Stimulated activated CD4-positive, alpha-beta T cell treated with anti-CD3 and anti-CD28 coated beads, Interleukin-15, amount 100 ng/mL, for 48 hours (primary cell): Measurements from ENCODE around the gene IFRD2.

Experiments
- DNase-seq, 2 donors: peaks; one replicate each; pipeline ENCODE4 v3.0.0-alpha.2; 2020; ENCODE audit warnings: low read depth in 2 of 2

Gene IFRD2

DNA sequence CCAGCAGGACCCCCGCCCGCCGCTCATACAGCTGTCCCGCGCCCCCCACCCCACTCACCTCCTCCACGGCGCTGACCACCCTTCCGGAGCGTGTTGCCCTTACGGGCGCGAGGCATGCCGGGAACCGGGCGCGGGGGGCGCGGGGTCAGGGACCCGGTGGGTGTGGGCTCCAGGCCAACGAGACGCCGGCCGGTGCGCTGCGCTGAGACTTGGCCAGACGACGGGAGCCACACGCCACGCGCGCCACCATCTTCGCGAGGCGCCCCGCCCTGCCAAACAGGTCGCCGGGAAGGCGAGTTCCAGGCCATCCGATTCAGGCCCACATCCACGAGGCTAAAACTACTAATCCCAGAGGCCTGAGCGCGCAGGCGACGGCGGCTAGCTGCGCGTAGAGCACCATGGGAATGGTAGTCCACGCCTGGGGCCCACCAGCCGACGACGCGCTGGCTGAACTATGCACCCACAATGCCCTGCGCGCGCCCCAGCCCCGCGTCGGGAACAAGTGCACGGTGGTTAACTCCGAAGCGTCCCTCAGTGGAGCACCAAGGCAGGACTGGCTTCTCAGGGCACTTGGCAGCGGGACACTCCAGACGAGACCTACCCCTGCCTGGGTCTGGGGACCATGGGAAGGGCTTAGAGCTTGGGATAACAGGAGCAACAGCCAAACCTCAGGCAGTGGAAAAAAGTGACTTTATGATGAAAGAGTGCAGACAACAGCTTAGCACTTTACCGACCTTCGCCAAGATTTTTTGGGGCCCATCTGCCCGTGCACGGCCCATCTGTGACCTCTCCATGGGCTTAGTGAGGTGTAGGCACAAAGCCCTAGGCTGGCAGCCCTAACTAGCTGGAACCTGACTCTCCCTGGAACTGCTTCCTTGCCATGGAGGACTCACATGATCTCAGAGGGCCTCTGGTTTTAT lies at the start of gene IFRD2:
Gene IFRD2, minus strand, starts transcription at position 271 of the 920 bp plus-strand sequence. Its CDS starts 155 bp downstream, at position 116.
- DNase-seq = peak; percentile 94 to 95

GRCh38 chr3:50341537-50341936 lies 49.3 kb upstream of the IFRD2 start:
- no peak for DNase-seq

- DNase-seq = peak in 1 of 2 donors; percentile 65
Measured at GRCh38 chr3:50340448-50341329, 48.5 kb upstream of the IFRD2 start, which contains the start of gene RASSF1. TSS of gene RASSF1 (minus strand) at chr3:50340836. CDS start at chr3:50340805, 31 bp downstream.

DNA sequence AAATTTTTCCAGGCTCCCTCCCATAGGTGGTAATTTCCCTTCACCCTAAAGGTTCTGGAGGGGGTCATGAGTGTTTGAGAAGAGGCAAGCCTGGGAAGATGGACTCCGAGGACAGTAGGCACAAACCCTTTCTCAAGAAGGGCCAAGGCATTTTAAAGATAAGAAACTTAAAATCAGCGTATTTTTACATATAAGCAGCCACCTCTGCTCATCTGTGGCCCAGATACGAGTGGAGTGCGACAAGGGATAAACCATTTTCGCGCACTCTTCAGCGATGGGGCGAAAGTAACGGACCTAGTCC lies 47.9 kb upstream of the IFRD2 start:
- no peak for DNase-seq

DNA sequence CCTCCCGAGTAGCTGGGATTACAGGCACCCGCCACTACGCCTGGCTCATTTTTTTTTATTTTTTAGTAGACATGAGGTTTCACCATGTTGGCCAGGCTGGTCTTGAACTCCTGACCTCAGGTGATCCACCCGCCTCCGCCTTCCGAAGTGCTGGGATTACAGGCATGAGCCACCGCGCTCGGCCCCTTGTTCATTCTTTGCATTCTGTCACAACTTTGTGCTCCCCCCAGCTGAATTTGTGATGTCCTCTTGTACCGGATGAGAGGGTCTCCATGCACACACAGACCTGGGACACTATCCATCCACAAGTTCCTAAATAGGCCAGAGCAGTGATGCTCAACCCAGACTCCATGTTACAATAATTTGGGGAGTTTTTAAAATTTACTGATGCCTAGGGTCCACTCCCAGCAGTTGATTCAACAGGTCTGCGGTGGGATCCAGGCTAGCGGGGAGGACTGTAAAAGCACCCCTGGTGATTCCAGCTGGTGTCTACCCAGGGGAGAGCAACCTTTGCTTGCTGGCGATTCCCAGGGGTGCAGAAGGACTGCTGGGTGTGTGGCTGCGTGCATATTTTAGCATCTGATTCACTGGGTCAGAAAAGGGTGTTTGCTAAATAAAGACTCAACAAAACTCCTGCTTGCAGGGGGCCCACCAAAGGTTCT lies 47.4 kb upstream of the IFRD2 start:
- DNase-seq = no peak

GRCh38 chr3:50338965-50339364 lies 46.7 kb upstream of the IFRD2 start:
- no peak for DNase-seq

- DNase-seq = peak; percentile 96 to 97
Measured at GRCh38 chr3:50337175-50337861, 45.1 kb upstream of the IFRD2 start.

DNA sequence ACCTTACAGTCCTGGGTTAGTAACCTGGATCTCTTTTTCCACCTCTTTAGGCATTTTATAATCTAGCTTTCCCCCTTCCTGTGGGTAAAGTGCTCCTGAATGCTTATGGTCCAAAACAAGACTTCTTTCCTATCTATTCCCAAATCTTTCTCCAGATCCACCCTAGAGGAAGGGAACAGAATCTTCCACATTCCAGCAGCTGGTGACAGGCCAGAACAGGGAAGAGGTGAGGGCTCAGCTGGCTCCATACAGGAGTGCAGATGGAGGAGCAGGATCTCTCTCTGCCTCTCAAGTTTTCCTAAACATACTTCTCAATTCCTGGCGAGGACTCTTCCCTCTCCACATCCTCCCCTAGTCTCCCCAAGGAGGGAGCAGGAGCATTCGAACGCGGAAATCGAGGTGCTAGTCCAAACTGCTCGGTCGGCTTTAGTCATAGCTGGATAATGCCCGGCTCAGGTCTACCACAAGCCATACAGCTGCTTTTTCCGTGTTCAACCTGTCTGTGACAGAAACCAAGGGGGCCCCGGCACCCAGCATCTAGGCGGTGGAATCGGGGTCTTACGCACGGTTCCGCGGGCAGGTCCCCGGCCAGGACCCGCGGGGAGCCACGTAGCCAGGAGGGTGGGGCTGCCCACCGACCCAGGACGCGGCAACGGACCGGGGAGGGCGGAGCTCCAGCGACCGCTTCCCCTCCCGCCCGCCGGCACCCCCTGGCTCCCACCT lies 44.4 kb upstream of the IFRD2 start:
- DNase-seq = peak in 1 of 2 donors; percentile 50

- no peak for DNase-seq
Measured at GRCh38 chr3:50334339-50335075, 42.3 kb upstream of the IFRD2 start.

GRCh38 chr3:50333744-50334328 lies 41.6 kb upstream of the IFRD2 start:
- no peak for DNase-seq

GRCh38 chr3:50331364-50331907 lies 39.2 kb upstream of the IFRD2 start:
- DNase-seq = no peak

- DNase-seq = no peak
Measured at GRCh38 chr3:50330330-50330729, 38.1 kb upstream of the IFRD2 start.

DNA sequence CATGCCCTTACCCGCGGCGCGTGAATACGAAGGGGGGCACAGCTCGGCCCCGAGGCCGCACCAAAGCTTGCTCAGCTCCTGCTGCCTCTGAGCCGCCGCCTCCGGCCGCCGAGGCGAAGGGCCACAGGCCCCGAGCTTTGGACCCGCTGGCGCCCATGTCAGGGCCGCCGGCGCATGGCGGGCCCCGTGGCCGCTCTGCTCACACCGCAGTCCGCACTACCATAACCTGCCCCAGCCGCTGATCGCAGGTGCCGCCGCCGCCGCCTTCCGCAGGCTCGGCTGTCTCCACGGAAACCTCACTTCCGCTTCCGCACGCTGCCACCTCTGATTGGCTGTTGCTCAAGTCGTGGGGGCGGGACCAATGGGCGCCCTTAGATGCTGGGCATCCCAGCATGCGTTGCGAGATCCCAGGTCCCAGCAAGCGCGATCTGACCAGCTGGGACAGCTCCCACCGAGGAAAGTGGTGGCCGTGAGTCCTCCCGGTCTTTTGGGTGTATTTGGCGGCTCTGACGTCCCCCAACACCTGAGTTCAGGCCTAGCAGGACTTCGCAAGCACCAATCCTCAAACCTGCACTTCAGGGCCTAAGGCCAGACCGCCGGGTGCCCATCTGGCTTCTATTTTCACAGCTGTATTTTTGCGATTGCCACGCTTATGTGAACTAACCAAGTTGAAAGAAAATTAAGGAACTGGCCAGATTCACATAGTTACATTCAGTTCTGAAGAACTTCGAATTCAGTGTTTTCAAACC lies 35.9 kb upstream of the IFRD2 start, which contains the start of gene TUSC2:
Gene TUSC2, minus strand, starts transcription at position 281 of the 749 bp plus-strand sequence. Its CDS starts 124 bp downstream, at position 157.
- DNase-seq = peak; percentile 92 to 93

DNA sequence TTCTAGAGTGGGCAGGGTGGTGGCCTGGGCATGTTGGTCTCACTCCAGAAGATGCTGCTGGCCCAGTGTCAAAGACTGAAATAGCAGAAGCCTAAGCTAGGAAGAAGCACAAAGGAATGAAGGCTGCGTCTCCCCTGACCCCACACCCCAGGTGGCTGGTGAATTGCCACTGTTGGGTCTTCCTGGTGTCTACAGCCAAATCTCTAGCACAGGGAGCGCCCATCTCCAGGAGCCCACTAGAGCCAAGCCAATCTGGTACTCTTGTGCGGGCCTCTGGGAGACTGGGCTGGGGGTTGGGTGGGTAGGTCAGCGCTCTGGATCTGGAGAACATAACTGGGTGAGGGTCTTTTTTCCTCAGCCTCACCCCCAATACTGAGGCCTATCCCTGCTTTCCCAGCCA lies 34.9 kb upstream of the IFRD2 start:
- DNase-seq = no peak

- DNase-seq = no peak
Measured at GRCh38 chr3:50326182-50326541, 33.9 kb upstream of the IFRD2 start.

- no peak for DNase-seq
Measured at GRCh38 chr3:50325497-50326181, 33.4 kb upstream of the IFRD2 start.

- no peak for DNase-seq
Measured at GRCh38 chr3:50325113-50325480, 32.9 kb upstream of the IFRD2 start.
